Endodermal cell (in vitro differentiated cells): ENCODE data around the gene FBXO21. TPM values are rescaled to one million over a fixed set of nuclear protein-coding genes. Genes with fewer than 3 reads are reported as not detected.

Experiments
- DNase-seq: peaks from one replicate; pipeline ENCODE4 v3.0.0-alpha.2; 2017
- H3K27ac ChIP-seq: 2 replicates; pipeline ENCODE4 v1.5.1; 2013; ENCODE audit warnings: mild to moderate bottlenecking, low read depth, low read length, moderate library complexity
- H3K27me3 ChIP-seq: 2 replicates; pipeline ENCODE4 v1.6.1; 2013; ENCODE audit warnings: mild to moderate bottlenecking, low read length, moderate library complexity; ENCODE audit not compliant: insufficient read depth, control insufficient read depth, poor library complexity, severe bottlenecking
- H3K36me3 ChIP-seq: 2 replicates; pipeline ENCODE4 v1.7.0; 2013; ENCODE audit warnings: mild to moderate bottlenecking, low read length, moderate library complexity; ENCODE audit not compliant: control insufficient read depth, insufficient read depth
- H3K4me1 ChIP-seq: one replicate; pipeline ENCODE4 v1.7.0; 2013; ENCODE audit warnings: low read length; ENCODE audit not compliant: control insufficient read depth, insufficient read depth
- H3K4me3 ChIP-seq: 2 replicates; pipeline ENCODE4 v1.5.1; 2013; ENCODE audit warnings: mild to moderate bottlenecking, low read length, moderate library complexity
- H3K9ac ChIP-seq: 2 replicates; pipeline ENCODE4 v1.6.1; 2013; ENCODE audit warnings: mild to moderate bottlenecking, low read length, moderate library complexity; ENCODE audit not compliant: poor library complexity, severe bottlenecking; ENCODE audit errors: extremely low read depth
- H3K9me3 ChIP-seq: 2 replicates; pipeline ENCODE4 v1.6.1; 2013; ENCODE audit warnings: mild to moderate bottlenecking, low read length, moderate library complexity; ENCODE audit not compliant: control insufficient read depth
- H3K27ac Mint-ChIP-seq: 2 replicates; pipeline ENCODE4 v1.8.0; 2020; ENCODE audit warnings: mixed read lengths
- H3K27me3 Mint-ChIP-seq: 2 replicates; pipeline ENCODE4 v1.8.0; 2021; ENCODE audit warnings: mild to moderate bottlenecking, mixed read lengths; ENCODE audit not compliant: insufficient read depth
- H3K36me3 Mint-ChIP-seq: 2 replicates; pipeline ENCODE4 v1.8.0; 2020; ENCODE audit warnings: low read depth, mixed read lengths
- H3K4me1 Mint-ChIP-seq: 2 replicates; pipeline ENCODE4 v1.8.0; 2020; ENCODE audit warnings: mixed read lengths
- H3K4me3 Mint-ChIP-seq: 2 replicates; pipeline ENCODE4 v1.8.0; 2020; ENCODE audit warnings: mild to moderate bottlenecking, moderate library complexity, mixed read lengths
- H3K9me3 Mint-ChIP-seq: 2 replicates; pipeline ENCODE4 v1.8.0; 2020; ENCODE audit warnings: mild to moderate bottlenecking, mixed read lengths
- CTCF ChIP-seq: fragments of 200-600 bp; sonication (generic); conservative IDR thresholded peaks from 2 replicates; pipeline ENCODE4 v1.5.0; 2021; ENCODE audit warnings: antibody characterized with exemption, mild to moderate bottlenecking
- WGBS, 2 experiments: methylation state at CpG; one replicate each; pipeline versions ENCODE4 v1.1.5 to v1.1.7; 2013; ENCODE audit warnings: missing lambda C conversion rate in 2 of 2, mixed read lengths in 1 of 2; ENCODE audit not compliant: insufficient coverage in 1 of 2, insufficient read length in 1 of 2; 5-methylcytosine and 5-hydroxymethylcytosine counted together
- total RNA-seq, 2 donors: library from RNA; stranded (reverse); fragmentation: NEBNext Ultra II Directional in 1 of 2; extraction: Animal tissue kit (Norgen Biotek cat#: 25700) in 1 of 2; gene quantifications; 2 replicates in 1 of 2; 3 replicates in 1 of 2; pipeline ENCODE4 v1.2.1, GENCODE V29; 2021

FBXO21 gene
- total RNA-seq, 2 donors from 2014 or later, result 46.5 to 54.6 TPM

- no peak for TF ChIP-seq CTCF
Measured at GRCh38 chr12:117168976-117169375, 21.3 kb downstream of the FBXO21 start.

GRCh38 chr12:117167769-117168168 lies 22.5 kb downstream of the FBXO21 start:
- no peak for TF ChIP-seq CTCF
- no peaks in the 10 kb centered on the region for H3K4me1 Mint-ChIP-seq
- DNase-seq, result no peak
- no peaks in the 10 kb centered on the region for H3K4me1 ChIP-seq
- 89 to 97% methylated on average over 3 to 4 of the region's 4 CpGs for WGBS, 2 experiments
- H3K27me3 Mint-ChIP-seq, result no peaks in the 10 kb centered on the region
- peaks cover 4% of the 10 kb centered on the region for H3K9me3 ChIP-seq
- no peaks in the 10 kb centered on the region for H3K27me3 ChIP-seq
- no peak overlapping the region for H3K9ac ChIP-seq
- peaks cover 90% of the 10 kb centered on the region for H3K36me3 ChIP-seq
- H3K4me3 Mint-ChIP-seq, result no peak overlapping the region
- H3K27ac ChIP-seq, result no peak overlapping the region
- peaks cover 83% of the 10 kb centered on the region for H3K36me3 Mint-ChIP-seq
- no peak overlapping the region for H3K4me3 ChIP-seq
- H3K27ac Mint-ChIP-seq, result no peak overlapping the region
- no peaks in the 10 kb centered on the region for H3K9me3 Mint-ChIP-seq

More at GRCh38 chr12:117168976-117169375, 21.3 kb downstream of the FBXO21 start:
- Mint-ChIP-seq H3K27ac (no peak overlapping the region), H3K4me1 (no peaks in the 10 kb centered on the region), H3K9me3 (no peaks in the 10 kb centered on the region), H3K4me3 (no peak overlapping the region), H3K36me3 (peaks cover 83% of the 10 kb centered on the region), H3K27me3 (no peaks in the 10 kb centered on the region)
- DNase-seq, result no peak
- Histone ChIP-seq H3K4me1 (no peaks in the 10 kb centered on the region), H3K9ac (no peak overlapping the region), H3K36me3 (peaks cover 94% of the 10 kb centered on the region), H3K27me3 (no peaks in the 10 kb centered on the region), H3K4me3 (no peak overlapping the region), H3K27ac (no peak overlapping the region), H3K9me3 (peaks cover 4% of the 10 kb centered on the region)
- WGBS, 2 experiments, result 82 to 83% methylated on average over 1 to 3 of the region's 3 CpGs

- Histone ChIP-seq H3K4me1 (no peaks in the 10 kb centered on the region), H3K9me3 (peaks cover 4% of the 10 kb centered on the region), H3K9ac (no peak overlapping the region), H3K36me3 (peaks cover 87% of the 10 kb centered on the region), H3K4me3 (no peak overlapping the region), H3K27me3 (no peaks in the 10 kb centered on the region), H3K27ac (no peak overlapping the region)
- 93 to 100% methylated on average over 2 to 4 of the region's 4 CpGs for WGBS, 2 experiments
- Mint-ChIP-seq H3K4me1 (no peaks in the 10 kb centered on the region), H3K27me3 (no peaks in the 10 kb centered on the region), H3K36me3 (peaks cover 85% of the 10 kb centered on the region), H3K27ac (no peak overlapping the region), H3K4me3 (no peak overlapping the region), H3K9me3 (no peaks in the 10 kb centered on the region)
- no peak for DNase-seq
- TF ChIP-seq CTCF, result no peak
Measured at GRCh38 chr12:117166107-117166506, 24.2 kb downstream of the FBXO21 start.
